GM21619 (cell line): ENCODE results near the gene PRRC2A.

Experiments used
- ATAC-seq: cut with Tn5 transposase; IDR thresholded peaks from one replicate; pipeline ENCODE4 v1.9.1; 2021; ENCODE audit not compliant: unreplicated experiment

The PRRC2A gene

GRCh38 chr6:31620586-31621319 is at the start of gene PRRC2A:
TSS of gene PRRC2A (plus strand) at chr6:31620715. CDS start at chr6:31622790, 2,075 bp downstream.
- peak; percentile 47 for ATAC-seq

GRCh38 chr6:31572041-31572911 is 48.2 kb upstream of the PRRC2A start, which contains the start of gene LTA:
TSS of gene LTA (plus strand) at chr6:31572289. CDS start at chr6:31572743, 454 bp downstream.
- no peak for ATAC-seq

GRCh38 chr6:31573239-31574105 is 47.0 kb upstream of the PRRC2A start:
- ATAC-seq, result no peak

- ATAC-seq, result no peak
Measured at GRCh38 chr6:31574106-31575061, 46.1 kb upstream of the PRRC2A start.

GRCh38 chr6:31575335-31575901 is 45.1 kb upstream of the PRRC2A start, which contains the start of gene TNF:
TSS of gene TNF (plus strand) at chr6:31575565. CDS start at chr6:31575742, 177 bp downstream.
- ATAC-seq, result no peak

GRCh38 chr6:31575952-31576685 is 44.4 kb upstream of the PRRC2A start:
- ATAC-seq, result no peak

- ATAC-seq, result no peak
Measured at GRCh38 chr6:31576897-31577578, 43.5 kb upstream of the PRRC2A start.

GRCh38 chr6:31577579-31577966 is 42.9 kb upstream of the PRRC2A start:
- no peak for ATAC-seq

- no peak for ATAC-seq
Measured at GRCh38 chr6:31578184-31579118, 42.1 kb upstream of the PRRC2A start.

GRCh38 chr6:31579119-31579505 is 41.4 kb upstream of the PRRC2A start:
- ATAC-seq, result no peak

GRCh38 chr6:31579546-31580437 is 40.7 kb upstream of the PRRC2A start:
- ATAC-seq, result no peak

- no peak for ATAC-seq
Measured at GRCh38 chr6:31580438-31580740, 40.1 kb upstream of the PRRC2A start.

GRCh38 chr6:31580807-31581433 is 39.6 kb upstream of the PRRC2A start:
- ATAC-seq, result peak; percentile 44

GRCh38 chr6:31581434-31582229 is 38.9 kb upstream of the PRRC2A start:
- no peak for ATAC-seq

- ATAC-seq, result no peak
Measured at GRCh38 chr6:31582230-31582643, 38.3 kb upstream of the PRRC2A start, which contains the start of gene LTB. TSS of gene LTB (minus strand) at chr6:31582424. CDS start at chr6:31582417, 7 bp downstream.
